HL-60 (cell line): ENCODE results near the gene EXOC6B.

Experiments used
- DNase-seq, 2 experiments: peaks; one replicate each; pipeline ENCODE4 v3.0.0-alpha.2; 2010 to 2020; ENCODE audit warnings: low read depth in 1 of 2, low spot score in 1 of 2
- H3K27ac ChIP-seq: fragments of 250-450 bp; sonication (Bioruptor Pico); replicated peaks from 2 replicates; pipeline ENCODE4 v1.5.1; 2020; ENCODE audit warnings: mild to moderate bottlenecking, moderate library complexity
- H3K27me3 ChIP-seq: fragments of 250-450 bp; sonication (Bioruptor Pico); 2 replicates; pipeline ENCODE4 v1.5.1; 2021; ENCODE audit warnings: mild to moderate bottlenecking, moderate library complexity; ENCODE audit not compliant: insufficient read depth, poor library complexity, severe bottlenecking
- H3K4me3 ChIP-seq: replicated peaks from 2 replicates; pipeline ENCODE4 v1.5.1; 2011; ENCODE audit warnings: mild to moderate bottlenecking, control low read depth, low read length; ENCODE audit not compliant: insufficient read depth
- CTCF ChIP-seq: IDR thresholded peaks from one replicate; pipeline ENCODE4 v1.5.1; 2011; ENCODE audit warnings: low read length, control low read depth, inconsistent platforms; ENCODE audit not compliant: insufficient read depth
- GABPA ChIP-seq: IDR thresholded peaks from 2 replicates; pipeline ENCODE4 v1.6.1; 2012; ENCODE audit warnings: low read depth
- POLR2AphosphoS5 ChIP-seq: IDR thresholded peaks from 2 replicates; pipeline ENCODE4 v1.6.1; 2012; ENCODE audit warnings: low read depth
- REST ChIP-seq: IDR thresholded peaks from 2 replicates; pipeline ENCODE4 v1.6.1; 2012; ENCODE audit warnings: low read depth; ENCODE audit not compliant: insufficient replicate concordance
- SPI1 ChIP-seq: IDR thresholded peaks from 2 replicates; pipeline ENCODE4 v1.6.1; 2012; ENCODE audit warnings: low read depth, mild to moderate bottlenecking, borderline replicate concordance

Gene EXOC6B

DNA sequence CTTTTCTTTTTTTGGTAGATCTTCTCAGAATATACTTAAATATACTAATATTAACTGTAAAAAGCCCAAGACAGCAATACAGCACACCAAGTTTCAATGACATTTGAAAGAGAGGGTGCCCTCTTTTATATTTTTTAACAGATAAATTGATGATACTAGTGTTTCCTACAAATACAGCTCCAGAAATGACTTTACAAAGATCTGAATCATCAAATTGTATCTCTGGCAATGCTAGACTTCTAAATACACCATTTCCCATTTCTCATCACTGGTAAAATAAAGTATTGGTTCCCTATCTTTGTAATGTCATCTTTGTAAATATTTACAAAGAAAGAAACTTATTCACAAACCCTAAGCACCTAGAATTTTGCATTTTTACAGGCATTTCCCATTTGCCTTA is 281.3 kb downstream of the EXOC6B start:
- Histone ChIP-seq H3K27ac (no peak overlapping the region), H3K4me3 (no peak overlapping the region), H3K27me3 (no peaks in the 10 kb centered on the region)
- TF ChIP-seq GABPA, result no peak
- DNase-seq, result no peak

GRCh38 chr2:72543497-72544216 is 282.2 kb downstream of the EXOC6B start:
- TF ChIP-seq SPI1 (no peak), GABPA (no peak), POLR2AphosphoS5 (no peak), CTCF (no peak), REST (no peak)
- no peak for DNase-seq
- Histone ChIP-seq H3K27me3 (no peaks in the 10 kb centered on the region), H3K27ac (no peak overlapping the region), H3K4me3 (no peak overlapping the region)

DNA sequence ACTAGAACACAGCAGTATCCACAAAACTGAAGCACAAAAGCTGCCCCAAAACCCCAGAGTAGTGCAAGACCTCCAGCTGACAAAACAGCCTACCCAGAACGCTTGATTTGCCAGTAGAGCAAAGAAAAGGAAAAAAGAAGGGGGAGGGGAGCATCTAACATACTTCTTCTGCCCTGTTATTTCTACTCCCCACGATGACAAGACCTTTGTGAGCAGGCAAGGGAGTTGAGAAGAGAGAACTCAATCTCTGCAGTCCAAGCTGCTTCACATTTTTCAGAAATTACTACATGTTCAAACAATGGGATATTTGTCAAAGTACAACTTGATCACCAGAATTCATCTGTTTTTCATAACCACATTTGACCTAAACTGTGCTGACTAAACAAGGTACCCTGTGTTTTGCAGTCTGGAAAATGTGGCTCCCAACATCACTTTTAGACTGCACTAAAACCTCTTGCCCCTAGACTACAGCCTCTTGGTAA is 286.7 kb downstream of the EXOC6B start:
- H3K4me3 ChIP-seq, result no peak overlapping the region
- TF ChIP-seq POLR2AphosphoS5 (no peak), REST (no peak), CTCF (no peak), GABPA (no peak), SPI1 (no peak)
- H3K27me3 ChIP-seq, result no peaks in the 10 kb centered on the region
- no peak for DNase-seq
- no peak overlapping the region for H3K27ac ChIP-seq

DNA sequence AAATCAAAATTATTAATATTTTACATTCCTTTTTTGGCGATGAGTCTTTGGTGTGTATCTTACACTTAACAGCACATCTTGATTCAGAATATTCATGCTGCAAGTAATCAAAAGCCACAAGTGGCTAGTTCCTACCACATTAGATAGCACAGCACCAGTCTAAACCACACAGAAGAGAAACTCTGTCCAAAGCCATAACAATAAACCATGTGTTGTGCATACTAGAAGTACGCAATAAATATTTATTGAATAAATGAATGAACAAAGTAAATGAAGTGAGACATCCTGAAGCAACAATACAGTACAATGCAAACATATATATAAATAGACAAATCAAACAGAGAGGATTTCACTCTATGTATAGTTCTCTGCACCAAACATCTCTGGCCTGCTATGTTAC is 287.3 kb downstream of the EXOC6B start:
- no peak for DNase-seq
- no peaks in the 10 kb centered on the region for H3K27me3 ChIP-seq
- H3K27ac ChIP-seq, result no peak overlapping the region
- H3K4me3 ChIP-seq, result no peak overlapping the region
- TF ChIP-seq GABPA (no peak), CTCF (no peak), REST (no peak), SPI1 (no peak), POLR2AphosphoS5 (no peak)
